Esophagus squamous epithelium (tissue), 5 donors: ENCODE data around the gene PPFIA2. TPM values are rescaled to one million over a fixed set of nuclear protein-coding genes. Genes with fewer than 3 reads are reported as not detected.

Experiments
- DNase-seq: peaks from one replicate; lab custom pipeline; 2025; lab: John Stamatoyannopoulos, UW
- H3K27ac ChIP-seq, 4 donors: fragments of 200-600 bp; sonication (generic); one replicate each; pipeline ENCODE4 v1.5.1; 2016 to 2019; ENCODE audit warnings: mild to moderate bottlenecking in 1 of 4
- H3K27me3 ChIP-seq, 4 donors: fragments of 200-600 bp; sonication (generic); 1 replicate in 3 of 4; 2 replicates in 1 of 4; pipeline versions ENCODE4 v1.5.1 to v1.6.0; 2017 to 2021; ENCODE audit warnings: antibody characterized with exemption in 1 of 4
- H3K36me3 ChIP-seq, 3 donors: fragments of 200-600 bp; sonication (generic); one replicate each; pipeline ENCODE4 v1.5.1; 2016 to 2019
- H3K4me1 ChIP-seq, 3 donors: fragments of 200-600 bp; sonication (generic); one replicate each; pipeline ENCODE4 v1.5.1; 2017 to 2019
- H3K4me3 ChIP-seq, 4 donors: fragments of 200-600 bp; sonication (generic); 1 replicate in 3 of 4; 2 replicates in 1 of 4; pipeline ENCODE4 v1.5.1; 2016 to 2019; ENCODE audit warnings: mild to moderate bottlenecking in 2 of 4, moderate library complexity in 1 of 4
- H3K9me3 ChIP-seq, 3 donors: fragments of 200-600 bp; sonication (generic); one replicate each; pipeline ENCODE4 v1.5.1; 2016 to 2019
- CTCF ChIP-seq, 6 experiments: fragments of 450-650 bp in 4 of 6; fragments of 200-600 bp in 2 of 6; sonication (generic) in 2 of 6; IDR thresholded peaks; one replicate each; pipeline ENCODE4 v1.5.1; 2016 to 2019; ENCODE audit warnings: antibody characterized with exemption in 6 of 6, mild to moderate bottlenecking in 4 of 6, moderate library complexity in 4 of 6
- POLR2A ChIP-seq, 4 donors: fragments of 450-650 bp; IDR thresholded peaks; one replicate each; pipeline ENCODE4 v1.6.1; 2017; ENCODE audit warnings: antibody characterized with exemption in 4 of 4, mild to moderate bottlenecking in 4 of 4, moderate library complexity in 3 of 4
- WGBS, 2 donors: methylation state at CpG; one replicate each; pipeline ENCODE4 v1.1.5; 2018; 5-methylcytosine and 5-hydroxymethylcytosine counted together
- intact Hi-C: fragments of 100-400 bp; cut with DNase I; formaldehyde crosslinking; loops from one replicate; pipeline ENCODE4 v1.15.0; 2022
- total RNA-seq, 4 donors: library from RNA; depleted of rRNA; stranded (reverse); fragments of >200 nt; gene quantifications; one replicate each; pipeline ENCODE4 v1.1.0, GENCODE V29; 2016
- donor health status: DM: yes; HTN: yes; CAD: no.

Gene PPFIA2
- total RNA-seq, 4 donors from 2014 or later = 0.31 to 2.3 (median 0.55) TPM

GRCh38 chr12:81263072-81263471 is 496.1 kb downstream of the PPFIA2 start:
- H3K9me3 ChIP-seq = no peaks in the 10 kb centered on the region
- H3K27ac ChIP-seq = no peak overlapping the region
- no peaks in the 10 kb centered on the region for H3K4me1 ChIP-seq
- no peaks in the 10 kb centered on the region for H3K36me3 ChIP-seq
- no peaks in the 10 kb centered on the region for H3K27me3 ChIP-seq
- TF ChIP-seq CTCF (IDR thresholded peaks at IDR 0.05) (no peak), POLR2A (IDR thresholded peaks at IDR 0.05) (no peak)
- DNase-seq = no peak
- intact Hi-C loops = no loop called here
- WGBS, 2 donors = 44 to 51% methylated on average over 2 of the region's 2 CpGs
- no peak overlapping the region for H3K4me3 ChIP-seq

GRCh38 chr12:81261508-81262207 is 497.5 kb downstream of the PPFIA2 start:
- H3K4me1 ChIP-seq = no peaks in the 10 kb centered on the region
- intact Hi-C loops = no loop called here
- H3K4me3 ChIP-seq = no peak overlapping the region
- no peaks in the 10 kb centered on the region for H3K36me3 ChIP-seq
- H3K9me3 ChIP-seq = no peaks in the 10 kb centered on the region
- no peaks in the 10 kb centered on the region for H3K27me3 ChIP-seq
- 69 to 94% methylated on average over 4 of the region's 4 CpGs for WGBS, 2 donors
- no peak for DNase-seq
- H3K27ac ChIP-seq = no peak overlapping the region
- TF ChIP-seq CTCF (IDR thresholded peaks at IDR 0.05) (no peak), POLR2A (IDR thresholded peaks at IDR 0.05) (no peak)

GRCh38 chr12:81259360-81259759 is 499.8 kb downstream of the PPFIA2 start:
- Histone ChIP-seq H3K27me3 (no peaks in the 10 kb centered on the region), H3K36me3 (no peaks in the 10 kb centered on the region), H3K4me1 (no peaks in the 10 kb centered on the region), H3K4me3 (no peak overlapping the region), H3K9me3 (no peaks in the 10 kb centered on the region), H3K27ac (no peak overlapping the region)
- TF ChIP-seq CTCF (IDR thresholded peaks at IDR 0.05) (no peak), POLR2A (IDR thresholded peaks at IDR 0.05) (no peak)
- intact Hi-C loops = no loop called here
- WGBS, 2 donors = 72 to 77% methylated on average over 4 of the region's 4 CpGs
- DNase-seq = no peak

GRCh38 chr12:81257947-81258551 is 501.1 kb downstream of the PPFIA2 start:
- Histone ChIP-seq H3K27me3 (no peaks in the 10 kb centered on the region), H3K36me3 (no peaks in the 10 kb centered on the region), H3K4me1 (no peaks in the 10 kb centered on the region), H3K9me3 (no peaks in the 10 kb centered on the region), H3K4me3 (no peak overlapping the region), H3K27ac (no peak overlapping the region)
- no peak for DNase-seq
- TF ChIP-seq CTCF (IDR thresholded peaks at IDR 0.05) (peak in 2 of 6 experiments; percentile 8 to 31), POLR2A (IDR thresholded peaks at IDR 0.05) (no peak)
- WGBS, 2 donors = 41 to 46% methylated on average over 4 of the region's 4 CpGs
- intact Hi-C loops = no loop called here

- no peaks in the 10 kb centered on the region for H3K4me1 ChIP-seq
- no peak for DNase-seq
- TF ChIP-seq POLR2A (IDR thresholded peaks at IDR 0.05) (no peak), CTCF (IDR thresholded peaks at IDR 0.05) (no peak)
- no peaks in the 10 kb centered on the region for H3K36me3 ChIP-seq
- H3K27me3 ChIP-seq = no peaks in the 10 kb centered on the region
- intact Hi-C loops = no loop called here
- H3K27ac ChIP-seq = no peak overlapping the region
- H3K9me3 ChIP-seq = no peaks in the 10 kb centered on the region
- 87 to 89% methylated on average over 2 of the region's 2 CpGs for WGBS, 2 donors
- no peak overlapping the region for H3K4me3 ChIP-seq
Measured at GRCh38 chr12:81255947-81256346, 503.2 kb downstream of the PPFIA2 start.
